DMS53 treated with DMSO at 0.1 percent for 48 hours (cell line): Measurements from ENCODE around the gene GABARAPL2.

Source experiments
- DNase-seq: peaks from one replicate; lab custom pipeline; 2025; ENCODE audit not compliant: unreplicated experiment; lab: John Stamatoyannopoulos, UW

GABARAPL2 gene

GRCh38 chr16:75552951-75553350 lies 13.2 kb upstream of the GABARAPL2 start:
- no peak for DNase-seq

- DNase-seq = peak; percentile 54
Measured at GRCh38 chr16:75555213-75555706, 10.9 kb upstream of the GABARAPL2 start.

- peak; percentile 81 for DNase-seq
Measured at GRCh38 chr16:75555707-75556430, 10.3 kb upstream of the GABARAPL2 start, which contains the start of gene TMEM231. Gene TMEM231, minus strand, starts transcription at chr16:75556252. Its CDS starts 43 bp downstream, at chr16:75556209.

- DNase-seq = no peak
Measured at GRCh38 chr16:75556431-75556950, 9.7 kb upstream of the GABARAPL2 start.

GRCh38 chr16:75558846-75559401 lies 7.3 kb upstream of the GABARAPL2 start:
- no peak for DNase-seq

- no peak for DNase-seq
Measured at GRCh38 chr16:75559564-75560372, 6.4 kb upstream of the GABARAPL2 start.

- no peak for DNase-seq
Measured at GRCh38 chr16:75565640-75566039, 539 bp upstream of the GABARAPL2 start.

- no peak for DNase-seq
Measured at GRCh38 chr16:75566758-75567255, 628 bp downstream of the GABARAPL2 start.

GRCh38 chr16:75567911-75568310 lies 1.7 kb downstream of the GABARAPL2 start:
- no peak for DNase-seq

- no peak for DNase-seq
Measured at GRCh38 chr16:75570396-75571065, 4.4 kb downstream of the GABARAPL2 start.

- no peak for DNase-seq
Measured at GRCh38 chr16:75572864-75573542, 6.8 kb downstream of the GABARAPL2 start.

- no peak for DNase-seq
Measured at GRCh38 chr16:75573955-75574354, 7.8 kb downstream of the GABARAPL2 start.

GRCh38 chr16:75575958-75576357 lies 9.8 kb downstream of the GABARAPL2 start:
- no peak for DNase-seq

GRCh38 chr16:75576384-75576811 lies 10.2 kb downstream of the GABARAPL2 start:
- DNase-seq = no peak

GRCh38 chr16:75578212-75578611 lies 12.0 kb downstream of the GABARAPL2 start:
- no peak for DNase-seq

GRCh38 chr16:75578725-75579124 lies 12.5 kb downstream of the GABARAPL2 start:
- no peak for DNase-seq

- DNase-seq = no peak
Measured at GRCh38 chr16:75579281-75579834, 13.2 kb downstream of the GABARAPL2 start.

- DNase-seq = no peak
Measured at GRCh38 chr16:75584108-75584507, 17.9 kb downstream of the GABARAPL2 start.

GRCh38 chr16:75588716-75589115 lies 22.5 kb downstream of the GABARAPL2 start:
- DNase-seq = no peak

- no peak for DNase-seq
Measured at GRCh38 chr16:75589306-75589705, 23.1 kb downstream of the GABARAPL2 start.
